Activated naive CD4-positive, alpha-beta T cell treated with anti-CD3 and anti-CD28 coated beads, Interleukin-2, amount 50 U/mL, for 24 hours (primary cell): Measurements from ENCODE around the gene SRC.

Source experiments
- H3K27ac Mint-ChIP-seq: one replicate; pipeline ENCODE4 v1.8.0; 2021; ENCODE audit warnings: mild to moderate bottlenecking, mixed read lengths
- H3K27me3 Mint-ChIP-seq: one replicate; pipeline ENCODE4 v1.8.0; 2021; ENCODE audit warnings: mixed read lengths
- H3K36me3 Mint-ChIP-seq: one replicate; pipeline ENCODE4 v1.8.0; 2021; ENCODE audit warnings: mixed read lengths
- H3K4me1 Mint-ChIP-seq: one replicate; pipeline ENCODE4 v1.8.0; 2021; ENCODE audit warnings: mixed read lengths
- H3K4me3 Mint-ChIP-seq: one replicate; pipeline ENCODE4 v1.8.0; 2021; ENCODE audit warnings: mild to moderate bottlenecking, mixed read lengths
- H3K9me3 Mint-ChIP-seq: one replicate; pipeline ENCODE4 v1.8.0; 2021; ENCODE audit warnings: mixed read lengths

The SRC gene

DNA sequence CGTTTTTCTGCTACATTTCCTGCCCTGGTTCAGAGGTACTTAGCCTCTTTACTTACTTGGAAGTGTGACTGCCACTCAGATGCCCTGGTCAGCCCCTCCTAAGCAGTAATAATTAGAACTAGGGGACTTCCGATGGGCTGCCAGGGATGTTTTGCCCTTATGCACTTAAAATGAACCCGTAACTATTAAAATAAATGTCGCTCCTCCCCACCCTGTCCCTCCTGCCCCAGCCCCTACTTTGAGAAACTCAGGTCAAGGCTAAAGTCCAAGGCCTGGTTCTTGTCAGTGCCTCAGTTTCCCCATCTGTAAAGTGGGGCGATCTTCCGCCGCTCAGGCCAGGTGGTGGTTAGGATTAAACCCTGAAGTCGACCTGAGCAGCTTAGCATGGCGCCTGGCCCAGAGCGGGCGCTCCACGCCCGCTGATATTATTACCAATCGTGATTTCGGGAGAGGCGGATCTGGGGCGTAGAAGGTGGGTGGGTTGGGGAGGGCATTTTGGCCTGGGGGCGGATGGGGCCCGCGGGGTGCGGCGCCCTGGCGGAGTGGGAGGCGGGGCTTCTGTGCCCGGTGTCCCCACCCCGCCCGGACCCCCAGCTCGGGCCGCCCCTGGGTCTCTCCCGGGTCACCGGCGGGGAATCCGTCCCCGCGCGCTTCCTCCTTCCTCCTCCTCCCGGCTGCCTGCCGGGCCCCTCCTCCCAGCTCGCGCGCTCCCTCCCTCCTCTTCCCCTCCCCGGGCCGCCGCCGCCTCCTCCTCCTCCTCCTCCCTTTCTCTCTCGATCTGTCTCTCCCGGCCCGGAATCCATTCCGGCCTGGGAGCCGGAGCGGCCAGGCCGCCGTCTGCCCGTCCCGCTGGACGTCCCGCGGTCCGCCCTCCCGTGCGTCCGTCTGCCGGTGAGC is at the start of gene SRC:
Gene SRC, plus strand, starts transcription at position 802 of the 897 bp plus-strand sequence. CDS start 38,014 bp downstream, outside the sequence.
- H3K27ac Mint-ChIP-seq, result peak within 1 kb of the TSS; percentile 62
- H3K27me3 Mint-ChIP-seq, result no peaks in the 10 kb centered on the region
- H3K4me1 Mint-ChIP-seq, result peaks cover 20% of the 10 kb centered on the region
- no peaks in the 10 kb centered on the region for H3K9me3 Mint-ChIP-seq
- peak within 1 kb of the TSS; percentile 85 for H3K4me3 Mint-ChIP-seq
- H3K36me3 Mint-ChIP-seq, result no peaks in the 10 kb centered on the region

GRCh38 chr20:37296371-37296770 is 49.6 kb upstream of the SRC start:
- Mint-ChIP-seq H3K4me3 (no peak overlapping the region), H3K27ac (no peak overlapping the region), H3K4me1 (peaks cover 63% of the 10 kb centered on the region), H3K36me3 (peaks cover 20% of the 10 kb centered on the region), H3K9me3 (no peaks in the 10 kb centered on the region), H3K27me3 (no peaks in the 10 kb centered on the region)

DNA sequence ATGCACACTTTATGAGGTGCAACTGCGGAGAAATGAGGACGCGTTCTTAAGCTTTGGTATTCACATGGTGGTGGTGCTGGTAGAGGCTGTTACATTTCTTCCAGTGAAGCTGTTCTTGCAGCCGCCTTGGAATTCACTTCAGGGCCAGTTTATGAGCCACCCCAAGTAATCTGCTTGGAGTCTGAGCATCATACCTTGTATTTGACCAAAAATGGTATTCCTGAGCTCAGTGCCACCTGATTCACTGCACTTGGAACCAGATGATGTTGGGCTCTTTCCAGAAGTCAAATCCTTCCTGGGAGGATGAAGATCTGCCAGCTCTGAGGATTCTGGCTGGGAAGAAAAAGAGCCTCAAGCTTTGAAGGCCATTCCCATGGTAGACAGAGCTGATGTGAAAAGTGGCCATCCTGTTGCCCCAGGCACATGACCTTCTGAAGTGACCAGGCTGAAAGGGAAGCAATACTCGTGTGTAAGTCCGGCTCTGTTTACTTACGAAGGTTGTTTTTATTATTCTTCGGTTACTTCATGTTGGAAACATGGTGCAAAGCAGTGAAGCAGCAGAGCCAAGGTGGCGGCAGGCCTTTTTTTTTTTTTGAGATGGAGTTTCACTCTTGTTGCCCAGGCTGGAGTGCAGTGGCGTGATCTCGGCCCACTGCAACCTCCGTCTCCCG is 48.7 kb upstream of the SRC start:
- Mint-ChIP-seq H3K9me3 (no peaks in the 10 kb centered on the region), H3K27me3 (no peaks in the 10 kb centered on the region), H3K36me3 (peaks cover 22% of the 10 kb centered on the region), H3K4me3 (no peak overlapping the region), H3K27ac (no peak overlapping the region), H3K4me1 (peaks cover 56% of the 10 kb centered on the region)

- H3K4me3 Mint-ChIP-seq, result no peak overlapping the region
- H3K36me3 Mint-ChIP-seq, result peaks cover 17% of the 10 kb centered on the region
- H3K4me1 Mint-ChIP-seq, result peaks cover 49% of the 10 kb centered on the region
- H3K27me3 Mint-ChIP-seq, result no peaks in the 10 kb centered on the region
- no peaks in the 10 kb centered on the region for H3K9me3 Mint-ChIP-seq
- H3K27ac Mint-ChIP-seq, result no peak overlapping the region
Observed at GRCh38 chr20:37298190-37298939, 47.6 kb upstream of the SRC start.

DNA sequence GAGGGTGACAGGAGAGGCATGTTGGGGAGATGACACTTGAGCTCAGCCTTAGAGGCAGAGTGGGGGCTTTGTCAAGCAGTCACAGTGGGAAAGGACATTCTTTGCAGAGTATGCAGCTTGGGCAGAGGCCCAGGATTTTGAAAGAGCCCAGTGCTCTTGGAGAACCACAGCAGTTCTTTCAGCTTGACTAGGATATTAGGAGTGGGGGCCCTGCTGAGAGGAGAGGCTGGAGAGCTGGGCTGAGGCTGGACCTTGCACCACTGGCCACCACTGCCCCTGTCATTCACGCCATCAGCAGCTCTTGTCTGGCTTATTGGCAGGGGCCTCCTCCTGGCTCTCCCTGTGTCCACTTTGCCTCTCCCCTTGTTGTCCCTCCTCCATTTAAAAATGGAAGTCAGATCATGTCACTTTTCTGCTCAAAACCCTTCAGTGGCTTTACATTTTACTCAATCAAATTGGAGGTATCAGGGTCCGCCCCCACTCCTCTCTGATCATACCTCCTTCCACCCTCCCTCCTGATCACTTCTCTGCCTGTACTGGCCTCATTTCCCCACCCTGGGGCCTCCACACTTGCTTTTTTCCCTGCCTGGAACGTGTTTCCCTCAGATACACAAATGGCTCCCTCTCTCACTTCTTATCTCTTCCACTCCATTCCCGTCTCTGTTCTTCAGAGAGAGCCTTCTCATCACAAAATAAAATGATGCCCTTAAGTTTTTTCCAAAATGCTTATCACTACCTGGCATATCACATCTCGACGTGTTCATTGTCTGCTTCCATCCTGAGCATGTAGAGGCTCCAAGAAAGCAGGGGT is 46.0 kb upstream of the SRC start:
- H3K27ac Mint-ChIP-seq, result no peak overlapping the region
- no peak overlapping the region for H3K4me3 Mint-ChIP-seq
- H3K4me1 Mint-ChIP-seq, result peaks cover 43% of the 10 kb centered on the region
- no peaks in the 10 kb centered on the region for H3K9me3 Mint-ChIP-seq
- H3K27me3 Mint-ChIP-seq, result no peaks in the 10 kb centered on the region
- H3K36me3 Mint-ChIP-seq, result peaks cover 17% of the 10 kb centered on the region

- peaks cover 15% of the 10 kb centered on the region for H3K36me3 Mint-ChIP-seq
- H3K4me1 Mint-ChIP-seq, result peaks cover 35% of the 10 kb centered on the region
- H3K9me3 Mint-ChIP-seq, result no peaks in the 10 kb centered on the region
- no peaks in the 10 kb centered on the region for H3K27me3 Mint-ChIP-seq
- no peak overlapping the region for H3K4me3 Mint-ChIP-seq
- no peak overlapping the region for H3K27ac Mint-ChIP-seq
Observed at GRCh38 chr20:37301120-37301519, 44.8 kb upstream of the SRC start.

DNA sequence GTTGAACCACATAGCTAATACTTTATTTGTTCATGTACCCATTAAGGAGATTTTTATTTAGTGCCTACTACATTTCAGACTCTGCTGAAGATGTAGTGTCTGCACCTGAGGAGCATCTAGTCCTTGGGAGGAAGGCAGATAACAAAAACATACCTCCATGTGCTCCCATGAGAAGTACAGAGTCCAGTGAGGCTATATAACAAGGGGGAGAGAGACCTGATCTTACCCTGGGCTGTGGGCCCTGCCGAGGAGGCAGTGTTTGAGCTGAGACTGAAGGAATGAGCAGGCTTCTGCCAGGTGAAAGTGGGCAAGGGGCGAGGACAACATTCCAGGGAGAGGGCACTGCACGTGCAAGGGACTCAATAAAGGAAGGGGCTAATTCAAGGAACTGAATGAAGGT is 44.4 kb upstream of the SRC start:
- Mint-ChIP-seq H3K27ac (peak overlapping the region; percentile 41), H3K9me3 (no peaks in the 10 kb centered on the region), H3K4me1 (peaks cover 31% of the 10 kb centered on the region), H3K27me3 (no peaks in the 10 kb centered on the region), H3K36me3 (peaks cover 15% of the 10 kb centered on the region), H3K4me3 (no peak overlapping the region)

GRCh38 chr20:37302981-37303380 is 43.0 kb upstream of the SRC start:
- H3K4me1 Mint-ChIP-seq, result peaks cover 22% of the 10 kb centered on the region
- no peaks in the 10 kb centered on the region for H3K27me3 Mint-ChIP-seq
- peaks cover 15% of the 10 kb centered on the region for H3K36me3 Mint-ChIP-seq
- no peak overlapping the region for H3K4me3 Mint-ChIP-seq
- no peaks in the 10 kb centered on the region for H3K9me3 Mint-ChIP-seq
- no peak overlapping the region for H3K27ac Mint-ChIP-seq

DNA sequence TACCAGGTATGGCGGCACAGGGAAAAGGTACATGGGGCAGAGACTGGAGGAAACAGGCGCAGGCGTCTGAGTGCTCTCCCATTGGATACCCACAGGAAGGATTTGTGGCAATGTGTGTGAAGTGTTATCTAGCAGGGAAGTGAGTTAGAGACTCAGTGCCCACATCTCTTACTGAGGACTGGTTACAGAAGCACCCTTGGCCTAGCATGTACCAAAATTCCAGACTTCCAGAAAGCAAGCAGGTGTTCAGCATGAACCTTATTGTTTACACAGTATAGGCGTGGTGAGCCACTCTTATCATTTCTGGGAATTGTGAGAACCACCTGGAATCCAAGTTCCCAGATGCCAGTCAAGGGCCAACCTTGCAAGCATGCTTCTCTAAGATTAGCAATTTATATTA is 42.3 kb upstream of the SRC start:
- Mint-ChIP-seq H3K9me3 (no peaks in the 10 kb centered on the region), H3K4me3 (no peak overlapping the region), H3K27me3 (no peaks in the 10 kb centered on the region), H3K4me1 (peaks cover 21% of the 10 kb centered on the region), H3K27ac (no peak overlapping the region), H3K36me3 (peaks cover 14% of the 10 kb centered on the region)

- no peak overlapping the region for H3K4me3 Mint-ChIP-seq
- no peak overlapping the region for H3K27ac Mint-ChIP-seq
- no peaks in the 10 kb centered on the region for H3K27me3 Mint-ChIP-seq
- H3K4me1 Mint-ChIP-seq, result peaks cover 22% of the 10 kb centered on the region
- H3K36me3 Mint-ChIP-seq, result peaks cover 16% of the 10 kb centered on the region
- no peaks in the 10 kb centered on the region for H3K9me3 Mint-ChIP-seq
Observed at GRCh38 chr20:37305079-37305478, 40.9 kb upstream of the SRC start.

DNA sequence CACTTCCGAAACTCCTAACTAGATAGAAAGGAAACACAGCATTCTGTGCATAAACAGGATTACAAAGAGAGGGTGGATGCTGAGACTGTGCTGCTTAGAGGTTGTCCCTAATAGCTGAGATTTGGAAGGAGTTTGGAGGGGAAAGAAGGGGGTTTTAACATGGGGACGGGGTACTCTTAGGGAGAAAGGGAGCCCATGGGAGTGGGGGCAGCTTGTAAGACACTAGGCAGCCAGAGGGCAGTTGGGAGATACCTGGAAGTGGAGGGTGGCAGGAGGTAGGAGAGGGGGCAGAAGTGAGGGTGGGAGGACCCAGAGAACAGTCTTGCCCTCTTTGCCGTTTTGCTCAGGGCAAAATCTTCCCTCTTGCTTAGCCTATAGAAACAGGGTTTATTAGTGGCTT is 40.1 kb upstream of the SRC start:
- H3K27me3 Mint-ChIP-seq, result no peaks in the 10 kb centered on the region
- peaks cover 14% of the 10 kb centered on the region for H3K36me3 Mint-ChIP-seq
- no peaks in the 10 kb centered on the region for H3K9me3 Mint-ChIP-seq
- H3K27ac Mint-ChIP-seq, result no peak overlapping the region
- H3K4me1 Mint-ChIP-seq, result peaks cover 15% of the 10 kb centered on the region
- H3K4me3 Mint-ChIP-seq, result no peak overlapping the region

DNA sequence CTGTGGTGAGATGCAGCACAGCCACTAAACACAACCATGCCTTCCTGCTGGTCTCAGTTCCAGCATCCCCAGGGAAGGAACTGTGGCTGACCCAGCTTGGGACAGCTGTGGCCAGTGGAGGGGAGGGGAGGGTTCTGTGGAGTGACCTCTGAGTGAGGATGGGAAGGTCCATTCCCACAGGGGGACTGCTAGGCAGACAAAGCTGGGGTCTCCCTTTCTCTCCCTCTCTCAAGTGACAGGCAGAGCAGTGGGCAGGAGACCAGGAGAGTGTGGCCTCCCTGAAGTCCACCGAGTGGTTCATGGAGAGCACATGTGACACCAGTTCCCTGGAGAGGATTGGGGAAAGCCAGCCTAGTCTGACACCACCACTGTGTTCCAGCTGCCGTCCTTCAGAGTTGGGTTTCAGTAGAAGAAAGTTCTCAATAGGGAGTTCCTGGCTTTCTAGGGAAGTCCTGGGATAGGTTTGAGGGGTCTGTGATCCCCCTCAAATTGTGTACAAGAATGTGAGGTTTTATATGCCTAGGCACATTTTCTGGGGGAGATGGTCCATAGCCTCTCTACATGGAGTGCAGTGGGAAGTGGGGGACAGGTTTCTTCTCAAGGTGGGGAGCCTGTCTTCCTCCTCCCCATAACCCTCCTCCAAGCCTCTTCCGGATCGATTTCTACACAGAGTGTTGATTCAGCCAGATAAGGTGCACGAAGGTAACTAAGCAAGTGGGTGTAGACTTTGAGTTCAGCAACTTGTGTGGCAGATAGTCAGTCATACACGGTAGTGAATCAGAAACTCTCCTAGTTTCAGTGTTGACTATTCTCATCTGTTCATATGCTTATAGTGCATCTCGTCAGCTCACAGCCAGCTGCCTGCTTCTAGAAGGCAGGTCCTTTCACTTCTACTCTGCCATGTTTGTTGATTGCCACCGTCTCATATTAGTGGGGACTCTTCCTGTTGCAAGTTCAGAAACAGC is 37.6 kb upstream of the SRC start:
- Mint-ChIP-seq H3K27ac (no peak overlapping the region), H3K27me3 (no peaks in the 10 kb centered on the region), H3K36me3 (peaks cover 10% of the 10 kb centered on the region), H3K4me3 (no peak overlapping the region), H3K4me1 (peaks cover 19% of the 10 kb centered on the region), H3K9me3 (no peaks in the 10 kb centered on the region)

DNA sequence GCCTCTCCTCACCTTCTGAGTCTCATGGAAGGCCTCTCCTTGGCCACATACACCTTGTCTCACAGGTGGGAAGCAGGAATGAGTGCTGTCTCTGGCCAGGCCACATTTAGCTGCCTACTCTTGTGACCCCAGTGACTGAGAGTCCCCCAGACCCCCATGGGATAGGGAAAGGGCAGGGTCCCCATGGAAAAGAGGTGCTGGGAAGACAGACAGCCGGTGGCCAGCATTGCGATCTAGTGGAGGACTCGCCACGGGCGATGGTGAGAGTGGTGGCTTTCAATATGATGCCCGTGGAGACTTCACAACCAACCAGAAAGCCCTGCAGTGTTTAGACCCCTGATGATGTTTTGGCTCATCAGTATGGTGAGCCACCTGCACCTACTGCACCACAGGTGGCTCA is 36.6 kb upstream of the SRC start:
- H3K4me1 Mint-ChIP-seq, result peaks cover 24% of the 10 kb centered on the region
- no peak overlapping the region for H3K27ac Mint-ChIP-seq
- H3K9me3 Mint-ChIP-seq, result no peaks in the 10 kb centered on the region
- H3K4me3 Mint-ChIP-seq, result no peak overlapping the region
- no peaks in the 10 kb centered on the region for H3K27me3 Mint-ChIP-seq
- H3K36me3 Mint-ChIP-seq, result peaks cover 8% of the 10 kb centered on the region

DNA sequence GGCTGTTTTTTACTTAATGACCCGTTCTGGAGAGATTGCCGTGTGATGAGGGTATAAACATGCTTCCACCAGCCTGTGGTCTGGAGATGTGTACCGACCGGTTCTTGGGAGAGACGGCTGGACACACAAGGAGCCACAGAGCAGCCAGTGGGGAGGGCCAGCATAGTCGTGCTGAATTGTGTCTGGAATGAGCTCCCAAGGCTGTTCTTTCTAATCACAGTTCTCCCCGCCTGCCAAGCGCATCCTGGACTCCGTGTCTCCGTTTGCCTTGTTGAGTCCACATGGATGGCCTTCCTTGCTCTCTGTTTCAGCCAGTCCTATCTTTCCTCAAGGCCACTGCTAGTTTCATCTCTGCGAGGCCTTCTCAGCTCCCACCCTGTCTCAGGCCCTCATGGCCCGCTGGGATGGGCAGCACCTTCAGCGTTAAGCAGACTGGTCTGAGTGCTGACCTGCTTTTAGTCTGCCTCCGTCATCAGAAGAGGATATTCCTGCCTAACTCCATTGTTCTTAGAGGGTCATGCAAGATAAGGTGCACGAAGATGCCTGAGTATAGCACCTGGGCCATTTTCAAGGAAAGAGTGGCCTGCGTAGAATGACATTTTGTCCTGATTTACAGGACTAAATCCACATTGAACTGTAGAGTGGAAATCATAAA is 35.9 kb upstream of the SRC start:
- peaks cover 3% of the 10 kb centered on the region for H3K36me3 Mint-ChIP-seq
- no peak overlapping the region for H3K27ac Mint-ChIP-seq
- no peaks in the 10 kb centered on the region for H3K9me3 Mint-ChIP-seq
- no peak overlapping the region for H3K4me3 Mint-ChIP-seq
- peaks cover 21% of the 10 kb centered on the region for H3K4me1 Mint-ChIP-seq
- no peaks in the 10 kb centered on the region for H3K27me3 Mint-ChIP-seq
